ENCODE data around the gene COMTD1. TPM values are rescaled to one million over a fixed set of nuclear protein-coding genes. Genes with fewer than 3 reads are reported as not detected.

COMTD1 gene
- total and polyA plus RNA-seq, 2 of the 4 experiments (the other 2 are of a cell fraction), result 1.6 to 6.4 TPM

DNA sequence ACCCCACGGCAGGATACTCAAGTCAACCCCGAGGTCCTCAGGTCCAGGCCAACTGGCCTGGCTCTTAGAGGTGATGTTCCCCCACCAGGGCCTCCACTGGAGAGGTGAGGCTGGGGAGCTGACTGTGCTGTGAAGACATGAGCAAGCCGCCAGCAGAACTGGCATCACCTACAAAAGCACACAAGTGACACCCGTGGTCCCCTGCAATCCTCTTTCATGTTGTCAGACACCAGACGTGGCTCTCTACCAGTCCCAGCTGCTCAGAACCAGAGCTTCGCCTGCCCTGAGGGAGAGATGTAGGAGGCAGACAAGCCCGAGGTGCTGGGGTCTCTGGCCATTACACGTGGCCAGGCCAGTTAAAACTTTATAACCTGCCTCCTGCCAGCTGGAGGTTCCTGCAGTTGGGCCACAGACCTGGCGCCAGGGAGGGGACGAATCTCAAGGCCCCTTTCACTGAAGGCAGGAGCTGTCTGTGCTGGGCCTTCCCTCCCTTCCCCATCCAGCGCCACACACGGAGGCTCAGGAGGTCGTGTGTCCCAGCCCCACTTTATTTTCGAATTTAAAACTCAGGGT is 2.2 kb downstream of the COMTD1 start:
- Histone ChIP-seq H3K14ac (replicated peaks; ENCODE audit: low read depth, low read length) (no peak overlapping the region), H3K9me3 (ENCODE audit: control insufficient read depth, insufficient read depth, low read length) (no peaks in the 10 kb centered on the region), H4K20me1 (ENCODE audit: insufficient read depth, low read length) (peaks cover 33% of the 10 kb centered on the region), H3K27me3 (ENCODE audit: control insufficient read depth, insufficient read depth, low read length) (no peaks in the 10 kb centered on the region), H3K56ac (ENCODE audit: extremely low read depth, insufficient read depth, low read length) (no peak overlapping the region), H4K91ac (ENCODE audit: insufficient read depth, low read depth, low read length) (no peak overlapping the region), H4K8ac (ENCODE audit: low read depth in 2 of 2, low read length in 2 of 2) (peak overlapping the region in 1 of 2 experiments; percentile 39; a peak in 2 of 4 replicates), H2AK9ac (replicated peaks; ENCODE audit: low read depth, low read length, poor library complexity) (peak overlapping the region; percentile 22), H3K4me2 (ENCODE audit: low read depth, low read length) (no peak overlapping the region), H2BK15ac (ENCODE audit: low read depth, low read length) (no peak overlapping the region), H3K9ac (ENCODE audit: low read depth, low read length) (no peak overlapping the region), H2BK120ac (ENCODE audit: low read depth, low read length) (no peak overlapping the region), H3K36me3 (ENCODE audit: control insufficient read depth, insufficient read depth, low read length) (peaks cover 20% of the 10 kb centered on the region), H2BK5ac (ENCODE audit: low read depth, low read length, poor library complexity, severe bottlenecking) (peak overlapping the region; percentile 23), H3K4me3 (ENCODE audit: insufficient read depth, low read depth, low read length) (no peak overlapping the region), H3K23ac (ENCODE audit: low read depth, low read length) (0 out of 2 replicates have a peak overlapping the region, but pooled peaks have one; percentile 4), H2AFZ (replicated peaks; ENCODE audit: low read length, poor library complexity) (peak overlapping the region; percentile 75), H2AK5ac (ENCODE audit: low read depth, low read length) (peak overlapping the region; percentile 11), H3K4me1 (ENCODE audit: control insufficient read depth, insufficient read depth, low read length) (peaks cover 14% of the 10 kb centered on the region), H2BK20ac (ENCODE audit: low read depth, low read length) (no peak overlapping the region), H4K5ac (ENCODE audit: low read depth, low read length) (peak overlapping the region; percentile 6), H3K79me1 (ENCODE audit: low read depth in 1 of 2, low read length in 2 of 2) (peaks cover 4 to 33% of the 10 kb centered on the region in 2 experiments; a peak in 3 of 4 replicates), H3K27ac (ENCODE audit: insufficient read depth, low read length) (peak overlapping the region; percentile 3; the same call in 1 of the 2 replicates), H3K9me1 (ENCODE audit: insufficient read depth, low read length) (peaks cover 7% of the 10 kb centered on the region), H3K4ac (ENCODE audit: low read depth, low read length) (no peak overlapping the region), H3K18ac (ENCODE audit: low read depth, low read length) (no peak overlapping the region)
- intact Hi-C loops (cut with micrococcal nuclease) (loop anchor here (10.0 kb wide), 3 partner anchors 309 to 1089 kb away; partner anchors contain the start of gene KAT6B), in situ Hi-C loops (cut with MboI; ENCODE audit: low sequenced_read_pairs) (loop anchor here (5.0 to 10.0 kb wide), 3 partner anchors 121 to 989 kb away; partner anchors contain the start of gene SAMD8), dilution Hi-C loops (cut with HindIII; ENCODE audit: low sequenced_read_pairs, unreplicated experiment) (no loop called here)
- ChIA-PET CTCF (interaction anchor here (0.6 to 1.6 kb wide), 2 partner anchors 45 to 344 kb away, joined by 3 to 7 read pairs; no protein-coding TSS in a partner anchor), POLR2A (ENCODE audit: unreplicated experiment) (interaction anchor here (0.5 kb wide), 1 partner anchor 46 kb away, joined by 4 read pairs; no protein-coding TSS in a partner anchor)
- no peak for ATAC-seq (ENCODE audit: low read depth)
- whole genome bisulfite sequencing, 2 experiments (ENCODE audit: extremely low coverage in 2 of 2, insufficient read length in 1 of 2), result 40% methylated on average over 1 of the region's 14 CpGs; no CpG with 5 or more reads in 1 of the 2 experiments
- BruUV-seq (replicated peaks), result no TSS peak
- no peak for DNase-seq
- TF ChIP-seq POLR2A (IDR thresholded peaks at IDR 0.05; ENCODE audit: low read depth, low read length), result no peak
- TF ChIP-seq, protein P1, sequence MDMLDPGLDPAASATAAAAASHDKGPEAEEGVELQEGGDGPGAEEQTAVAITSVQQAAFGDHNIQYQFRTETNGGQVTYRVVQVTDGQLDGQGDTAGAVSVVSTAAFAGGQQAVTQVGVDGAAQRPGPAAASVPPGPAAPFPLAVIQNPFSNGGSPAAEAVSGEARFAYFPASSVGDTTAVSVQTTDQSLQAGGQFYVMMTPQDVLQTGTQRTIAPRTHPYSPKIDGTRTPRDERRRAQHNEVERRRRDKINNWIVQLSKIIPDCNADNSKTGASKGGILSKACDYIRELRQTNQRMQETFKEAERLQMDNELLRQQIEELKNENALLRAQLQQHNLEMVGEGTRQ (IDR thresholded peaks at IDR 0.05; ENCODE audit: low read depth, low read length), result no peak
- TF ChIP-seq RFX5 (IDR thresholded peaks at IDR 0.05; ENCODE audit: low read depth, low read length), result no peak
- TF ChIP-seq, protein P2, sequence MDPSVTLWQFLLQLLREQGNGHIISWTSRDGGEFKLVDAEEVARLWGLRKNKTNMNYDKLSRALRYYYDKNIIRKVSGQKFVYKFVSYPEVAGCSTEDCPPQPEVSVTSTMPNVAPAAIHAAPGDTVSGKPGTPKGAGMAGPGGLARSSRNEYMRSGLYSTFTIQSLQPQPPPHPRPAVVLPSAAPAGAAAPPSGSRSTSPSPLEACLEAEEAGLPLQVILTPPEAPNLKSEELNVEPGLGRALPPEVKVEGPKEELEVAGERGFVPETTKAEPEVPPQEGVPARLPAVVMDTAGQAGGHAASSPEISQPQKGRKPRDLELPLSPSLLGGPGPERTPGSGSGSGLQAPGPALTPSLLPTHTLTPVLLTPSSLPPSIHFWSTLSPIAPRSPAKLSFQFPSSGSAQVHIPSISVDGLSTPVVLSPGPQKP (IDR thresholded peaks at IDR 0.05; ENCODE audit: borderline replicate concordance, low read depth, low read length), result no peak
- TF ChIP-seq RAD21 (IDR thresholded peaks at IDR 0.05; ENCODE audit: low read length), result no peak
- no peak for TF ChIP-seq MAZ (IDR thresholded peaks at IDR 0.05; ENCODE audit: borderline replicate concordance, low read depth, low read length)
- no peak for TF ChIP-seq SMC3 (IDR thresholded peaks at IDR 0.05; ENCODE audit: low read depth, low read length)
- TF ChIP-seq CHD1 (IDR thresholded peaks at IDR 0.05; ENCODE audit: low read depth, low read length), result no peak
- no peak for TF ChIP-seq RCOR1 (IDR thresholded peaks at IDR 0.05; ENCODE audit: insufficient replicate concordance, low read length)
- TF ChIP-seq BHLHE40 (IDR thresholded peaks at IDR 0.05; ENCODE audit: low read depth, low read length), result no peak
- no peak for TF ChIP-seq MXI1 (IDR thresholded peaks at IDR 0.05; ENCODE audit: borderline replicate concordance, low read depth, low read length)
- TF ChIP-seq MAFK (IDR thresholded peaks at IDR 0.05; ENCODE audit: low read depth, low read length), result no peak
- TF ChIP-seq, protein P3, sequence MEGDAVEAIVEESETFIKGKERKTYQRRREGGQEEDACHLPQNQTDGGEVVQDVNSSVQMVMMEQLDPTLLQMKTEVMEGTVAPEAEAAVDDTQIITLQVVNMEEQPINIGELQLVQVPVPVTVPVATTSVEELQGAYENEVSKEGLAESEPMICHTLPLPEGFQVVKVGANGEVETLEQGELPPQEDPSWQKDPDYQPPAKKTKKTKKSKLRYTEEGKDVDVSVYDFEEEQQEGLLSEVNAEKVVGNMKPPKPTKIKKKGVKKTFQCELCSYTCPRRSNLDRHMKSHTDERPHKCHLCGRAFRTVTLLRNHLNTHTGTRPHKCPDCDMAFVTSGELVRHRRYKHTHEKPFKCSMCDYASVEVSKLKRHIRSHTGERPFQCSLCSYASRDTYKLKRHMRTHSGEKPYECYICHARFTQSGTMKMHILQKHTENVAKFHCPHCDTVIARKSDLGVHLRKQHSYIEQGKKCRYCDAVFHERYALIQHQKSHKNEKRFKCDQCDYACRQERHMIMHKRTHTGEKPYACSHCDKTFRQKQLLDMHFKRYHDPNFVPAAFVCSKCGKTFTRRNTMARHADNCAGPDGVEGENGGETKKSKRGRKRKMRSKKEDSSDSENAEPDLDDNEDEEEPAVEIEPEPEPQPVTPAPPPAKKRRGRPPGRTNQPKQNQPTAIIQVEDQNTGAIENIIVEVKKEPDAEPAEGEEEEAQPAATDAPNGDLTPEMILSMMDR (conservative IDR thresholded peaks at IDR 0.05; ENCODE audit: low read depth, low read length), result no peak

All from IMR-90 (cell line).